ENCODE results near the gene SIVA1.
A peak's percentile ranks its signal among the peaks of the same experiment; 100 is the strongest.

SIVA1 gene

DNA sequence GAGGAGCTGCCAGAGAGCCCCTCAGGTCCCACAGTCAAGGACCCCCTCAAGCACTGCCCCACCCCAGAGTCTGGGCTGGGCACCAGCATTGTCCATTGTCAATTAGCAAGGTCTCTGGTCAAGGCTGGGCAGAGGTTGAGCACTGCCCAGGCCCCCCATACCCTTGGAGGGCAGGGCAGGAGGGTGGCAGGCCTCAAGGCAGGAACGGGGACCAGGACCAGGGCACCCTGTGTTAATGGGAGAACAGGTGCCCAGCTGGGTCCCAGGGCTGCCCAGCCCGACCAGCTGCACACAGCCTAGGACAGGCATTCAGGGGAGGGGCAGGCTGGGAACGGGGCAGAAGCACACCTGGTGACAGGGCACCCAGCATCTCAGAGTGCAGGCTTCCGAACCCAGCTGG lies 18.4 kb downstream of the SIVA1 start:
- no peak for DNase-seq (ENCODE audit: low read depth, low spot score)

DNA sequence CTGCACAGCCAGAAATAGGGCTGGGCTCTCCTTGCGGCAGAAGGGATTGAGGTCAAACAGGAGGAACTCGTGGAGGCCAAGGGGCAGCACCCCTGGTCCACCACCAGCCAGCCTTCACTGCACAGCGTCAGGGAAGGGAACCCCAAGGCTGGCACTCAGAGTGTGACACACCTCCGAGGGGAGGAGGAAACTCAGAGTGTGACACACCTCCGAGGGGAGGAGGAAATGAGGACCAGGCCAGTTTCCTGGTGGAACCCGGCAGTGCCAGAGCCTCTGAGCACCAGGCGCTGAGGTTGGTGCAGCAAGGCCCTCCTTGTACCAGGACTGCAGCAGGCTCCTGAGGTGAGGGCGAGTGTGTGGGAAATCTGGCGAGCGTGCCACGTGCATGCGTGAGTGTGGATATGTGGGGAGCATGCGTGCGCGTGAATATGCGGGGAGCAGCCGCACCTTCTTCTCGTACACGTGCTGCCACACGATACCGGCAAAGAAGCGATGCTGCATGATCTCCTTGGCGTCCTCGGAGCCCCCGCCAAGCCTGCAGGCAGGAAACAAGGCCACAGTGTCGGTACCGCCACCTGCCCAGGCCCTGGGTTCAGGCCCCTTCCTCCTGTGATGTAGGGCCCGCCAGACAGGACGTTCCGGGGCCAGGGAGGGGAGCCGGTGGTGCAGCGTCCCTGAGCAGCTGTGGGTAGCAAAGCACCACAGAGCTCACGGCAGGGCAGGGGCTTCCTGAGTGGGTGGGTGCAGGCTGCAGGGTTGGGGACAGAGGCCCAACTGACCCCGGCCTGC lies 19.2 kb downstream of the SIVA1 start:
- DNase-seq (ENCODE audit: low read depth, low spot score) = no peak

DNA sequence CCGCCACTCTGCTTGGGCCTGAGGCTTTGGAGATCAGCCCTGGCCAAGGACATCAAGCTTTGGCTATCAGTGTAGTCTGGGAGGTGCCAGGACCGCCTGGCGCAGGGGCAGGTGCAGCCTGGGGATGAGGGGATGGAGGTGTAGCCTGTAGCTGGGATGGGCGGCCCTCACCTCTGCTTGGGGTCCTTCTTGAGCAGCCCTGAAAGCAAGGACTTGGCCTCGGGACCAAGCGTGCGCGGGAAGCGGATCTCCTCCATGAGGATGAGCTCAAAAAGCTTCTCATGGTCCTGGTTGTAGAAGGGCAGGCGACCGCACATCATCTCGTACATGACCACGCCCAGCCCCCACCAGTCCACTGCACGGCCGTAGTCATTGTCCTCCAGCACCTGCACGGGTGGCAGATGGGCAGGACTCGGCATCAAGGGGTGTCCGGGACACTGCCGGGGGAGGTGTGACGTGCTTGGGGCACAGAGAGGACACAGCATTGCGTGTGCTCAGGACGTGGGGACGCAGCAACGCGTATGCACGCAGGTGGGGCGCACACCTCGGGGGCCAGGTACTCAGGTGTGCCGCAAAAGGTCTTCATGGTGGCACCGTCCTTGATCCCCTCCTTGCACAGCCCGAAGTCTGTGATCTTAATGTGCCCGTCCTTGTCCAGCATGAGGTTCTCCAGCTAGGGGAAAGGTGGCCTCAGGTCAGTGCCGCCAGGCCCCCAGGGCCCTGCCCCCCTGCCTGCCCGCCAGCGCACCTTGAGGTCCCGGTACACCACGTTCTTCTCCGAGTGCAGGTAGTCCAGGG lies 20.0 kb downstream of the SIVA1 start:
- no peak for DNase-seq (ENCODE audit: low read depth, low spot score)

GRCh38 chr14:104773505-104774452 lies 20.8 kb downstream of the SIVA1 start:
- DNase-seq (ENCODE audit: low read depth, low spot score) = no peak

DNA sequence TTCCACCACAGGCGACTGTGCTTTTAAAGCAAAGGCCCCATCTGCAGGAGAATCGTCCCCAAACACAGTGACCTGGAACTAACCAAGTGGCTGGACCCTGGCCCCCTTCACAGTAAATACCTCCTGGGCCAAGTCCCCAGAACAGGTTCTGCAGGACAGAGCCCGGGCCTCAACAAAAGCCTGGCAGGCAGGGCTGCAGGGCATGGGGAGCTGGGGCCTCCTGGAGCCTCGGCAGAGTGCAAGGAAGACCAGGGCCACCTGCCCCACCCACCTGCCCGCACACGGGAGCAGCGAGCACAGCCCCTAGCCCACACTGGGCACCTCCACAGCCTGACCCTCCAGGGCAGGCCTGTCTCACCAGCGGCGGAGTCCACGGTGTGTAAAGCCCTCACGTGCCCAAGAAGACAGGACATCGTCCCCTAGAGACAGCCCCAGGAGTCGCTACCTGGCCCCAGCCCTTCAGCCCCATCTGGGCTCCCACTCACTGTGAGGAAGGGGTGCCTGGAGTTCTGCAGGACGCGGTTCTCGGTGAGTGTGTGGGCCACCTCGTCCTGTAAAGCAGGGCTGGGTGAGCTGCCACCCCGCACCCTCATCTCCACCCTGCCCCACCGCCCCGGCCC lies 21.6 kb downstream of the SIVA1 start:
- DNase-seq (ENCODE audit: low read depth, low spot score) = no peak

DNA sequence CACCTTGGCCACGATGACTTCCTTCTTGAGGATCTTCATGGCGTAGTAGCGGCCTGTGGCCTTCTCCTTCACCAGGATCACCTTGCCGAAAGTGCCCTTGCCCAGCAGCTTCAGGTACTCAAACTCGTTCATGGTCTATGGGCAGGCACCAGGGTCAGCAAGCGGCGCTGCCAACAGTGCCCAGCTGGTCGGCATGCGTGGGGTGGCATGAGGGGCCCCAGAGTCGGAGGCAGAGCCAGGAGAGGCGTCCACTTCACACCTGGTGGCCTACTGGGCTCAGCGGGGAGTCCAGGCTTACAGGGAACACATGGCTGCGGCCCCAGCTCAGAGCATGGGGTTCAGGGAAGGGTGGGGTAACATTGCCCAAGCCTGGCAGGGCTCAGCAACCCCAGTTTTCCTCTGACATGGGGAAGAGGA lies 22.1 kb downstream of the SIVA1 start:
- no peak for DNase-seq (ENCODE audit: low read depth, low spot score)

- DNase-seq (ENCODE audit: low read depth, low spot score) = no peak
Observed at GRCh38 chr14:104776481-104776880, 23.5 kb downstream of the SIVA1 start.

- peak; percentile 30 for DNase-seq (ENCODE audit: low read depth, low spot score)
Observed at GRCh38 chr14:104776961-104777807, 24.2 kb downstream of the SIVA1 start.

DNA sequence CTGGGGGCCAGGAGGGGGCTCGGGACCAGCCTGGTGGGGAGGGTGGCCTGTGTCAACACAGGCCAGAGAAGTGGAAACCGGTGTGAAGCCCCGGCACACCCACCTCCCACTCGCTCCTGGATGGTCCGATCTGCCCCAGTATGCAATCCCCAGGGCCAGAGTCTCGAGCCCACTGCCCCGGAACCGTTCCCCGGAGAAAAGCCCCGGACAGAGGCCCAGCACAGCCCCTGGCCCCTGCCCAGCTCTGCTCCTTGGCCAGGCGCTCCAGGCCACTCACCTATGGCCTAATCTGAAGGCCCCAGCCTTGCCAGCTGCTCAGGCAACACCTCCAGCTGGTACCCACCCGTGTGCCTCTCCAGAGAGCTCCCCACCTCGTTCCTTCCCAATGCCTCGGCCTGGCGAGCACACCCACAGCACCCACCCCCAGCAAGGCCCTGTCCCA lies 24.9 kb downstream of the SIVA1 start:
- DNase-seq (ENCODE audit: low read depth, low spot score) = no peak

DNA sequence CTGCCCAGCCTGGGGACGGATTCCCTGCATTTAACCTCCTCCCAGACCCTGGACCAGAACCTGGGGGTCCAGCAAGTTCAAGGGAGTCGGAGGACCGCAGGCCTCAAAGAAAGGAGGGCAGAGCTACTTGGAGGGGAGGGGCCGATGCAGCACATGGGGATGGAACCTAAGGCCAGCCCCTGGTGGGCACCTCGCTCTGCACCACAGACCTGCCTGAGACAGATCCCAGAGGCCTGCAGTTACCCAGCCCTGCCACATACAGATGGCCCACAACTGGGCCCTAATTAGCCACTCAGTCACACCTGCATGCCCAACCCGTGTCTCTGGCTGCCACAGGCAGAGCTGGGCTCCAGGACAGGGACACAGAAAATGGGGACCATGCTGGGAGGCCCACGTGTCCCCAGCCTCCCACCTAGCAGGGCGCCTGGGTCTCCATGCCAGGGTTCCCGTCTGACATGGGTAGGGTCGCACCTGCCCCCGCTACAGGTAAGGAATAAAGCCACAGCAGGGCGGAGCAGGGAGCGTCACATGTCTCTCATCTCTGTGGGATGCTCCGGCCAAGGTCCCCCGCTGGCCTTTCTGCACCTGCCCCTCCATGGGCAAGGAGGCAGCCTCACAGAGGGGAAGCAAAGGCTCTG lies 25.9 kb downstream of the SIVA1 start:
- no peak for DNase-seq (ENCODE audit: low read depth, low spot score)

- no peak for DNase-seq (ENCODE audit: low read depth, low spot score)
Observed at GRCh38 chr14:104779776-104780512, 27.0 kb downstream of the SIVA1 start.

GRCh38 chr14:104780513-104781030 lies 27.6 kb downstream of the SIVA1 start:
- no peak for DNase-seq (ENCODE audit: low read depth, low spot score)

DNA sequence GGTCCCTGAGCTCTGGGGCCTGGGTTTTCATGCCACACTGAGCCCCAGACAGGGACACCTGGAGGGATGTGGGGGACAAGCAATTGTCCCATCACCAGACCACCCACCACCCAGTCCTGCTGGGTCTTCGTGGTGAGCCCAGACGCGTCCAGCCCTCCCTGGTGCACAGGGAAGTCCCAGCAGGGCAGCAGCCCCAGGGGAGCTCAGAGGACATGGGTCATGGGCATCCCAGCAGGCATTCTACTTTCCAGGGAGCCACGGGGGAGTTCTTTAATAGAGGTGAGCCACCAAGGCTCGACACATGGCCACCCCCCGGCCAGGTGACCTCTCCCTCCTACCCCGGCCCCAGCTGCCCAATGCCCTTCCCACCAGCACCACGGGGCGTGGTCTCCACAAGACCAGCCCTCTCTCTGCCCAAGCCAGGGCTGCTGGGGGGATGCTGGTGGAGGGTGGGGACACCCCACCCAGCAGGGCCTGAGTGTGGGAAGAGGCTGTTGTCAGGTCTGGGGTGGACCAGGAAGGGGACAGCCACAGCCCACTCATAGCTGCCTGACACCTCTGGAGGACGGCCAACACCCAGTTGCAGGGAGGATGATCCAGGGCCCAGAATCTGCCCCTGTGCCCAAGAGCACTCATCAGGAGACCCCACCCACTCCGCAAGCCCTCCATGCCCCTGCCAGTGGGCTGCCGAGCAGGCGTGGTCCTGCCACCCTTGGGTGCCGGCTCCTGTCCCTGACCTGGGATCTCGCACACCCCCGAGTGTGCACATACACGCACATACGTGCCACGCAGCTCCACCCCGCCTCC lies 28.5 kb downstream of the SIVA1 start:
- no peak for DNase-seq (ENCODE audit: low read depth, low spot score)

- DNase-seq (ENCODE audit: low read depth, low spot score) = no peak
Observed at GRCh38 chr14:104782086-104782807, 29.3 kb downstream of the SIVA1 start.

- DNase-seq (ENCODE audit: low read depth, low spot score) = no peak
Observed at GRCh38 chr14:104782808-104783139, 29.8 kb downstream of the SIVA1 start.

DNA sequence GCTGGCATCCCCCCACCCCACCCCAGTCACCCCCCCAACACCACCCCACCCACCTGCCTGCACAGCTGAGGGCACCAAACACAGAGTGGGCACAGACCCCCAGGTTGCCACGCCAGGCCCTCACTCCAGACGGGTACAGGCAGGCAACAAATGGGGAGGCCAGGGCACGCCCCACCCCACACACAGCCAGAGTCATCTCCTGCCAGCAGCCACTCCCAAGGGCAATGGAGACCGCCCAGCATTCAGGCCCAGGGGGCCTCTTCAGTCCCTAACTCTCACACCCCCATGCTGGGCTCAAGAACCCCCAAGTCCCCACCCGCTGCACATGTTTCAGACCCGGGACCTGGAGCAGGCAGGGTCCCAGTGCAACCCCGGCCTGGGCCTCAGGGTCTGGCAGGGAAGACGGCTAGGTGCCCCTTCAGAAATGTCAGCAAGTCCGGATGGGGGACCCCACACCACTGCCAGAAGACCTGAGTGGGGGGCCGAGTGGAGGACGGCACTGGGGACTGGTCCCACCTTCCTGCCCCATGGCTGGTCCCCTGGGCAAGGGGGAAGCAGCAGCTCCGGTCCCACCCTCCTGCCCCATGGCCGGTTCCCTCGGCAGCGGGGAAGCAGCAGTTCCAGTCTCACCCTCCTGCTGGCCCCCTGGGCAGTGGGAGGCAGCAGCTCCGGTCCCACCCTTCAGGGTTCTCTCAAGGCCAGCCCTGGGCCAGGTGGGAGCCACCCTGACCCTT lies 30.7 kb downstream of the SIVA1 start:
- no peak for DNase-seq (ENCODE audit: low read depth, low spot score)

DNA sequence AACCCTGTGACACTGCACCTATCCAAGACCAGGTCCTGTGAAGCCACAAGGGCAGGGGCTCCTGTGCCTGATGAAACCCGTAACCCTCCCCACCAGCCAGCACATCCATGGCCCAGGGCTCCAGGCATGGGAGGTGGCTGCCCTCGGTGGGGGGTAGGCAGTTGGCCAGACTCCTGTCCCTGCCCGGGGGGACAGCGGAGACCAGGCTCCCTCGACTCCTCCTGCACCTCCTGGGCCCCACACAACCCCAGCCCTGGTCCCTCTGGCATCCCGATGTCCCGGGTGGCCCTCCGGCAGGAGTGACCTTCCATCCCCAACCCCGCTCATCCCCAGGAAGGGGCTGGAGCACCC lies 31.2 kb downstream of the SIVA1 start:
- no peak for DNase-seq (ENCODE audit: low read depth, low spot score)
